NCI-H510A treated with DMSO at 0.1 percent for 48 hours (cell line): ENCODE measurements around the gene NHLRC3.
"Not testable (repeated sequence)": the region's sequence is repeated elsewhere in the genome, so short reads cannot be mapped to it uniquely, and the experiment has no call there.

ENCODE experiments used
- DNase-seq: peaks from one replicate; lab custom pipeline; 2025; lab: John Stamatoyannopoulos, UW

Gene NHLRC3, protein sequence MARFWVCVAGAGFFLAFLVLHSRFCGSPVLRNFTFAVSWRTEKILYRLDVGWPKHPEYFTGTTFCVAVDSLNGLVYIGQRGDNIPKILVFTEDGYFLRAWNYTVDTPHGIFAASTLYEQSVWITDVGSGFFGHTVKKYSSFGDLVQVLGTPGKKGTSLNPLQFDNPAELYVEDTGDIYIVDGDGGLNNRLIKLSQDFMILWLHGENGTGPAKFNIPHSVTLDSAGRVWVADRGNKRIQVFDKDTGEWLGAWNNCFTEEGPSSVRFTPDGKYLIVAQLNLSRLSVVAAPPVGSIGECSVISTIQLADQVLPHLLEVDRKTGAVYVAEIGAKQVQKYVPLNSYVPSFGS

DNA sequence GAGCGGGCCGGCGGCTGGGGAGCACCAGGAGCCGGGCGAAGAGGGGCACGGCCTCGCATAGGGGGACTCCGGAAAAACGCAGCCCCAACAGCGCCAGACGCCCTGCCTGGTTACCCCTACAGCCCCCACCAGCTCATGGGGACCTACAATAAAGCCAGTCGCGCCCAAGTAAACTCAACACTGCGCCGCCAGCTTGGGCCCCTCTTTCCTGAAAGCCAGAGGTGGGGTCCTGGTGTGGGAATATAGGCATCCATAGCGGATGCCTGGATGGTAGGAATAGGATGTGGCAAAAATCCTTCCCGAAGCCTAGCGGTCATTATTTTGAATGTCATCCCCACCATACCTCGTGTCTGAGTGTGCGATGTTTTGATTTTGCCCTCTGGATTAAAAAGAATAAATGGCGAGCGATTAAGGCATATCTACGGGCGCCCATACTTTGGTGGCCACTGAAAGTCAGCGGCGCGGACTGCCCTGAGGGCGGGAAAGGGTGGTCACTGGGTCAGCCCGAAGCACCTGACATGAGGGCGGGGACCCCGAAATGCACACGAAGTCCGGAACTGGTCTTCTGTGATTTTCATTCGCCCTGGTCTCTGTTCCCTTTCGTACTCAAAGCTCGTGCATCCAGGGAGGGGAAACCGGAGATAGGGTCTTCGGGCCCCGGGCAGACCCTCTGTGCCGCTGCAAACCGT, at the start of gene NHLRC3, which contains the start of gene PROSER1:
TSS of gene NHLRC3 (plus strand) at position 577 of the 689 bp plus-strand sequence. CDS start 184 bp downstream, outside the sequence.
TSS of gene PROSER1 (minus strand) at position 210 of the 689 bp plus-strand sequence. CDS start 847 bp downstream, outside the sequence.
- peak; percentile 26 for DNase-seq

DNA sequence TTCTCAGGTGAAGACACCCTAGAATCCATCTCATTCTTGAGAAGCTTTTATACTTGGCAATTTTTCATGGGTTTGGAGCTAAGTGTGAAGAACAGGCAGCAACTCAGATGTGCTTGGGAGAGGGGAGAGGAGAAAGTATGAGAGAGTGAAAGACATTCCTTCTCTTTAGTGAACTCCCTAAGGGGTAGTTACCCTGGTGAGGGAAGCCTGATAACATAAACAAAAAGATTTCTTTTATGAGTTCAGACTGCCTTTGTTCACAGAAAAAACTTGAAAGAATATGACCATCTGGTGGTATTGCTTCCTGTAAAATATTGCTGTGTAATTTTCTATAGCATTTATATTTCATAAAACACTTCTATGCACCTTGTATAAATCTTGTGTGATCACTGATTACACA, 47.6 kb upstream of the NHLRC3 start, which contains the start of gene STOML3:
TSS of gene STOML3 (minus strand) at position 139 of the 400 bp plus-strand sequence. CDS start at position 29, 110 bp downstream.
- no peak for DNase-seq

DNA sequence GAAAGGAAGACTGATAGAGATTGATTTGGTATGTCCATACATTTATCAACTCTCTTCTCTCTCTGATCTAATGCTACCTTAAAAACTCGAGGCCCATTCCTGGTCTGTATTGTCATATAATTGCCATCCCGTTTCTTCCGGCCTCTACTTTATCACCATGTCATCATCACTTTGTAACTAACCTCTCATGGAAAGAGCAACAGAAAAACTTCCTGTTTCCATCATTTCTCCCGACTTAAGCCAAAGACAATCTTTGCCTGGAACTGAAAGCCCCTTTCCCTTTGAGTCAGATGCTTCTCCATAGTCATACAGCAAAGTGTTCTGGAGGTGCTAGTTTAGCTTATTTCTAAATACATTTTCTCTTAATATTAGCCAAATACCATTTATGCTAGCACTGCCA, 44.9 kb upstream of the NHLRC3 start:
- DNase-seq: no peak

DNA sequence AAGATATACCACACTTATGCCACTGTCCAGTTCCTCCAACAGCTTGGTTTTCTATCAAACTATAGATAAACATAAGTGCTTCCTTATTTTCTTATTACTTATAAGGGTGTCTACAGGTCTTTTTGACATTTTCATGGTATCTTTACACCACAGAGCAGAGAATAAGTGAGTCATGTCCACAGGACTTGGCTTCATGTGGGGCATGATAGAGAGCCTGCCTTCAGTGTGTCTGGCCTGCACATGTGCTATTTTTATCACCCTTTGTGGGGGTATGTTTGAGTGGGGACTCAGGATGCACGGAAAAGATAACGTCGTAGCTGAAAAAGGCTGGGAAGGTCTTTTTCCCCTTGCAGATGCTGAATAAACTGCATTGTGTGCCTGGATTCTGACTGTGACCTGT, 39.5 kb upstream of the NHLRC3 start:
- no peak for DNase-seq

DNA sequence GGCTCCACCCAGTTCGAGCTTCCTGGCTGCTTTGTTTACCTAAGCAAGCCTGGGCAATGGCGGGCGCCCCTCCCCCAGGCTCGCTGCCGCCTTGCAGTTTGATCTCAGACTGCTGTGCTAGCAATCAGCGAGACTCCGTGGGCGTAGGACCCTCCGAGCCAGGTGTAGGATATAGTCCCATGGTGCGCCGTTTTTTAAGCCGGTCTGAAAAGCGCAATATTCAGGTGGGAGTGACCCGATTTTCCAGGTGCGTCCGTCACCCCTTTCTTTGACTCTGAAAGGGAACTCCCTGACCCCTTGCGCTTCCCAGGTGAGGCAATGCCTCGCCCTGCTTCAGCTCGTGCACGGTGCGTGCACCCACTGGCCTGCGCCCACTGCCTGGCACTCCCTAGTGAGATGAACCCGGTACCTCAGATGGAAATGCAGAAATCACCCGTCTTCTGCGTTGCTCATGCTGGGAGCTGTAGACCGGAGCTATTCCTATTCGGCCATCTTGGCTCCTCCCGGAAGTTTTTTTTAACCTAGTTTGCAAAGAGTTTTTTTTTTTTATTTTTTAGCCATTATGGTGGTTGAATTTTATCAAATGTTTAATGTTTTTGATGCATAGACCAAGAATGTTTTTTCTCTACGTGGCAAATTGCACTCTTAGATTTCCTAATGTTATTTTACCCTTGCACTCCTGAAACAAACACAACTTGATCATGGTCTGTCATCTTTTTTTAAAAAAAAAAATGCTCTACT, 31.7 kb upstream of the NHLRC3 start:
- not testable (repeated sequence) for DNase-seq

DNA sequence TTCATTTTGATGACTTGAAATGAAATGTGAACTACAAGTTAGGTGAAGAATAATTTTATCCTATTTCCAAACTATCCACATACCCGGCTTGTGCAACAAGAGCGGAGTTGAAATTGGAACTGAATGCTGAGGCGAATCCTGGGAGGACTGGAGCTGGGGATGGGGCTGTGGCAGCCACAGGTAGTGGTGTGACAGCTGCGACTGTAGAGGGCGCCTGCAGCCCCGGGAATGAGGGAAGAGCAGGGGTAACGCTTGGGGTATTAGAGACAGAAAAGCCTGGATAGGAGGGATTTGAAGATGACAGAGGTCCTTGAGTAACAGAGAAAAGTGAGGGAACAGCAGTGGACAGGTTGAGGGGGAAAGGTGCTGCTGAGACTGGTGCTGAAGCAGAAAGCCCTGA, 25.6 kb upstream of the NHLRC3 start:
- no peak for DNase-seq

DNA sequence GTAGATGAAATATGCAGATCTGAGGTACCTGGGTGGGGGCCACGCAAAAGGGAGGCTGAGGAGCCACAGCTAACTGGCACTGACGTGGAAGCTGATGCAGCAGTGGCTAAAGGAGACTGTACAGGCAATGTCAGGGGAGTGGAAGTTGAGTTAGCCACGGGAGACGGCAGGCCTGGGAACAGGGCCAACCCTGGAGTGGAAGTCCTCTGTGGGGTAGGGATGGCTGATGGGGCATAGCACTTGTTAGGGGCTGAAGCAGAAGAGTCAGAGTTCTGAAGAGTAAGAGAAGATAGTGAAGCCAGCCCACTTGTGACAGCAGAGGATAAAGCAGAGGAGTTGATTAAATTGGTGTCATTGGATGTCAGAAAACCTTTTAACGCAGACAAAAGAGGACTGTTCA, 24.8 kb upstream of the NHLRC3 start:
- DNase-seq: no peak

DNA sequence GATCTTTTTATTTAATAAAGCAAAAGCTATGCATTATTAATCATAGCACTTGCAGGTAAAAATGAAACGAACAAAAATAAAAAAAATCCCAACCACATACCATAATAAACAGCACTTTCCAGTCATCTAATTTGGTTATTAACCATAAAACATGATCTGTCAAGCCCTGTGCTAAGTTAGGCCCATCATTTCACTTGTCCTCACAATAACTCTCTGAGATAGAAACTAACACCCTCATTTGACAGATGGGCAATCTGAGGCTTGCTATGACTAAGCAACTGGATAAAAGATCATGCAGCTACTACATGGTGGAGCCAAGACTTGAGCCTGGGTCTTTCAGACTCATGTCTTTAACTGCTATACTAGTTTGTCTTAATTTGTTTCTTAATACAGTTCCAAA, 22.2 kb upstream of the NHLRC3 start:
- DNase-seq: no peak

DNA sequence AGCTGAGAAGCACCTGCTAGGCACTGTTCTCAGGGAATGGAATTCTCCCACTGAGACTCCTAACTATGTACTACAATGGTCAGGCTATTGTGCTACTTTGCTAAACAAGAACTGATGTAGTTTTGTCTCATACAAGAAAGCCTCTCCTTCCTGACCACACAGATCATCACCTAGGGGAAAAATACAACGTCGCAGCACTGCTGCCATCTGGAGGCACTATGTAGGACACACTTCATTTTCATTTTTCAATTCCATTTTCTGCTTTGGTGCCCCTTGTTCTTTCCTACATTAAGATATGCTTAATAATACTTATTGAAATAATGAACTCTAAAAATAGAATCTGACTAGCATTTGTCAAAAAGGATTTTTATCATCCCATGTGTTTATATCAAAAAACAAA, 21.5 kb upstream of the NHLRC3 start:
- DNase-seq: no peak

DNA sequence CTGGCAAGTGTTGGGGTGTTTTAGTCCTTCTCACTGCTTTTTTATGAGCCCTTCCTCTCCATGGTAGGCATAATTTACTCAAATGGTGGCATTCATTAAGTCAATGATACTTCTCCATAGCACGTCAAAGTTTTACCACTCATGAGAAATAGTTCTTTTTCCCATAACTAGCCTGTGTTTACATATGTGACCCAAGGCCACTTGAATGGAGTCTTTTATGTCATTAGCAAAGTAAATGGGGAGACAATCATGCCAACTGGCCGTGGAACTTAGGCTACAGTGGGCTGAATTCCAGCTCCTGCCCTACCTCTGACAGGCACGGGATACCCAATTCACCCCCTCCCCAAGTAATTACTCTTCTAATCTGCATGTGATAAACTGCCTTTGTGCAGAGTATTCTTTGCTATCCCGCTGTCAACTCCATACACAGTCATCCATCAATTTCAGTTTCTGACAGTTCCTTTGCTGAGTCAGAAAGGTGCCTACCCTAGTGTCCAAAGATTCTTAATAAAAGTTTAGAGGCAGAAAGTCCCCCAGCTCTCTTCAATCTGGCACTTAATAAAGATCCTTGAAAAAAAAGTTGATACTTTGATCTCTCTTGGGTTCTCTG, 17.3 kb upstream of the NHLRC3 start:
- DNase-seq: no peak

DNA sequence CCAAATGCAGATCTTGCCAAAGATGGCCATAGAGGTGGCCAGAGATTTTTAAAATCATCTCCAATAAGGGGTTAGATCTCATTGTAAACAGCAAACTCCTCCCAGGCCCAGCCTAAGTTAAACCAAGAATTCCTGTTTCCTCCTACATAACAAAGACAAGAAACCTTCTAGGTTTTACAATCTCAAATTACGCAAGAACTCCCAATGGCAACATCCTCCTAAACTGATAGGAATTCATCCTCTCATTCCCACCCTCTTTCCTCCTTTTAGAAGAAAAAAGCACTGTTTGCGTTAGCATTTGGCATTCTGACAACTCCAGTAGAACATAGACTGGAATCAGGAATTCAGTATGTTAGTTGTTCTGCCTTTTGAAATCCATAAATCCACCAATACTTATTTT, 14.9 kb upstream of the NHLRC3 start:
- no peak for DNase-seq

DNA sequence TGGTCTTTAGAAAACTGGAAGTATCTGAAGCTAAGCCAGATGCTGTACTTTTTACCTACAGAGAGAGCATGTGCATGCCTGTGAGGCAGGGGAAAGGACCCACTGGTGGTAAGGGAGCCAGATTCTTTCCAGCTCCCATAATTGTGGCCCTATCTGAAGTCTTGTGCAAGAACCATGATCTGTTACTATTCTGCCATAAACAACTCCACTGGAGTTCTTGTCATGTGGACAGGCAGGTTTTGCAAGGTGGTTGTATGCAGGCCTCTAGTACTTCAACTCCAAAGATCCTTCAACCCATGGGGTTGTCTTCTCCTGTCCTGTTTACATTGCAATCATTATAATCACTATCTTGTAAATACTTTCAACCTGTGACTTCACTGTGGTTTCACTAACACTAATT, 14.5 kb upstream of the NHLRC3 start:
- peak; percentile 20 for DNase-seq

DNA sequence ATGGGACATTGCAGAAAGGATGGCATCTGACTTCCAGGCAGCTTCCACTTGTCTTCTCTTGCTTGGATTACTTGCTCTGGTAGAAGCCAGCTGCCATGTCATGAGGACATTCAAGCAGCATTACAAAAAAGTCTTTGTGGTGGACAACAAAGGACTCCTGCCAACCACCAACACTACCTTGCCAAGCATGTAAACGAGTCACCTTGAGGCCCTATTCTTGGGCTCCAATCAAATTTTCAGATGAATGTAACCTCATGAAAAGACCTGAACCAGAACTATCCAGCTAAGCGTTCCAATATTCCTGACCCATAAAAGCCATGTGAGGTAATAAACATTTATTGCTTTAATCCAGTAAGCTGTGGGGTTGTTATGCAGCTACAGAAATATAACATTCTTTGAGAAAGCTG, 12.8 kb upstream of the NHLRC3 start:
- DNase-seq: no peak

DNA sequence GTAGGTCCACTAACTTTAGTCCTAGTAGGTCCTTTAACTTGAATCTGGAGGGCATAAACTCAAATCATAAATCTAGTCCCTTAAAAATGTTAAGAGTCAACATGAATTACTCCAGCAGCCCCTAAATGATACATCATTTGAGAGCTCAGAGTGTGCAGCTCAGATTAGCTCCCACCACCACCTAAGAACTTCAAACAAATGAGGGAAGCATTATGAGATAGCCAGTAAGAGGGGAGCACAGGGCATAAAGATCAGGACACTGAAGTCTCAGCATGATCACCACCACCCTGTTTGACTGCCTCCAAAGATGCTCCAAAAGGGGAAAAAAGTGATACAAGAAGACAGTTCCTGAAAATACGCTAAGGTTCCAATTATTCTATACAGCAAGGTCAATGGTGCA, 6.1 kb upstream of the NHLRC3 start:
- DNase-seq: no peak

DNA sequence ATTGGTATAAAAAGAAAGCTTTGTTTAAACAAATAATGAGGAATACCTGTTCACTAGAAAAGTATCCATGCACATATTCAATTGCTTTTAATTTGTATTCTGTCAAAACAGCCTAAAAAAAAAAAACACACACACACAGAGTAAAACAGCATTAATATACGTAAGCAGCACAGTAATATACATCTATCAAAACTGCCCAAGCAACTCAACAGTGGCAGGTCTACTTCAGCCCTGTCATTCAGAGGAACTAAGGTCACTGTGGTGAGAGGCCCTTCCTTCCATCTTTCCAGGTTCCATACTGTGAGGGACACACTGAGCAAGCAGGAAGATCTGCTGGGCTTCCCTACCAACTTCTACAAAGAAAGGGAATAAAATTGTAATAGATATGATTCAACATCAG, 4.2 kb upstream of the NHLRC3 start:
- DNase-seq: no peak

DNA sequence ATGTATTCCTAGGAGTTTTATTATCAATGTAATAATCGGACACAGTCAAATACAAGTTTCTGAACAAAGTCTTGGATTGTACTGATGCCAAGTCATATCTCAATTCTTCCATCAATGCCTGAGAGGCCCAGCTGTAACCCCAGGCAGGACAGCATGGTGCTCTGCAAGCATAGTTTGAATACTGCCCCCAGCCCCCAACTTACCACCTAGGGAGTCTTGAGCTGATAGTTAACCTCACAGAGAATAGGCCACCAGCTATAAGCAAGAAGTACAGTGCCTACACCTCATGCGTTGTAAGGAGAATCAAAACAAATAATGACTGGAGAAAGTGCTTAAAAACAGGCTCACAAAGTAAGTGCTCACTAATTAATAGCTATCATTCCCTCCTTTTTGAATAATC, 3.1 kb upstream of the NHLRC3 start:
- no peak for DNase-seq

DNA sequence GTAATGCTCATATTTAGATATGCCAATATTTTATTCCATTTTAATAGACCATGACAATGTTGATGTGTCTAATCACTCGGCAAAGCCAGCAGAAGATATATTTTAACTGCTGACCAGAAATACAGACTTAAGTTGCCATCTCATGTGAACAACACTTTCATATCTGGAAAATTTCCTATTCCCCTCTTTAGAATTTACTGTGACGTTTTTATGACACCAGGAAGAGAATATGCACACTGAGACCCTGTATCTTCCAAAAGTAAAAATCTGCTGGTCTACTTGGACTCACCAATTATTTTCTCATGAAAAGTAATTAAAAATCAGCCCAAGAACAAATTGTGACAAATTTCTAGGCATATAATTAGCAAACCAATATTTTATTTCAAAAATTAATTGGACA, 2.5 kb upstream of the NHLRC3 start:
- DNase-seq: no peak

DNA sequence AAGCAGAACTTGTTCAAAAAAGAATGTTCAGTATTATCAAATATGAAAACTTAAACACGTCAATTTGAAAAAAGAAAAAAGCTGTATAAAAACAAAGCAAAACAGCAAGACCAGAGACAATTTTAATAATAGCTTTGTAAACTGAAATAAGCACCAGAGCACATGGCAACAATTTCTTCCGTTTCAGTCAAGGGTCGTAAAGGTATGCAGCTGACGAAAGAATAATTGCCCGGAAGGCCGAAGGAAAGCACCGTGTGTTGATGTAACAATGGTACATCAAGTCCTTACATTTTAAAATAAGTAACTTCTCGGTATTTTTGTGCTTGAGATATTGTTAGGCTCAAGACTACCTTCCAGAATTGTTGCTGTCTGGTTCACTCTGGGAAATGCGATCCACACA, 2.0 kb upstream of the NHLRC3 start:
- no peak for DNase-seq

DNA sequence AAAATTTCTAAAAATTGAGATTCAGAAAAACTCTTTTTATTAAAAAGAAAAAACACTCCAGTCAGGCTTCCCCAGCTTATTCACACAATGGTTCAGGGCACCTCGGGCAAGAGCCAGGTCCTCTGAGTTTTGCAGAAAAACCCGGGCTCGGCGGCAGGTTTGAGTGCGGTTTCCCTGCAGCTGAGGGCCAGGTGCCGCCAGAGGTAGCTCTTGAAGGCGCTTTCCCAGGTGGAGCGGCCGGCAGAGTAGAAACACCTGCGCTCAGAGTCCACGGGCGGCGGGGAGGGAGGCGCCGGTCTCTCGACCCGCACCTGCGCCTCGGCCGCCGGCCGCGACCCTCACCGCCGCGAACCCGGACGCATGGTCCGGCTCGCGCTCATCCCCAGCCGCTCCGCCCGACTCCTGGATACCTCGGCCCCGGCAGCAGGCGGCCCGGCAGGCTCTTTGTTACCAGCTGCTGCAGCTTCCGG, 811 bp upstream of the NHLRC3 start:
- DNase-seq: no peak

DNA sequence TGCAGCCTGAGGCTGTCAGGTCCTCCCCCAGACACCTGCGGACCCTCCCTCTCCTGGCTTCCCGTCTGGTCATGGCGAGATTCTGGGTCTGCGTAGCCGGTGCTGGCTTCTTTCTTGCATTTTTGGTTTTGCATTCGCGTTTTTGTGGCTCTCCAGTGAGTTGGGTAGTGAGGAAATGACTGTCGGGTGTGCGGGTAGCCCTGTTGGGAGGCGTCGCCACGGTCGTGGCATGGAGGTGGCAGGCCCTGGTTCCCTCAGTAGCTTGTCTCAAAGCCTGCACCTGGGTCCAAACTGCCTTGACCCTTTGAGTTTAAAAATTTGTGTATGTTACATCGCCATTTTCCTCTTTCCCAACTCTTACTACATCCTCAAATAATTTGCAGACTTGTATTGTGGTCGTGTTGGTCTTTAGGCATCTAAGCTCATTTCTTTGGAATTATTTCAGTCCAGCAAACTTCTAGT, 344 bp downstream of the NHLRC3 start:
- no peak for DNase-seq

DNA sequence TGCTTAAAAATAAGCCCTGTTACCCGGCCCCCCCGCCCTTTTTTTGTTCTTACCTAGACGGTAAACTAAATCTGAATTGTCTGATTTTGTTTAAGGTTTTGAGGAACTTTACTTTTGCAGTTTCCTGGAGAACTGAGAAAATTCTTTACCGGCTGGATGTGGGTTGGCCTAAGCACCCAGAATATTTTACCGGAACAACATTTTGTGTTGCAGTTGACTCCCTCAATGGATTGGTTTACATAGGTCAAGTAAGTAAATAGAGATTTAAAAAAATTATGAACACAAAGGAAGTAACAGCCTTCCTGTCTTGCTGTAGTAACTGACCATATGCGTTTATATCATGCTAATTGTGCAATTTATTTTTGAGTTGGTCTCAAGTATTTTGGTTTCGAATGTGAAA, 785 bp downstream of the NHLRC3 start:
- no peak for DNase-seq

DNA sequence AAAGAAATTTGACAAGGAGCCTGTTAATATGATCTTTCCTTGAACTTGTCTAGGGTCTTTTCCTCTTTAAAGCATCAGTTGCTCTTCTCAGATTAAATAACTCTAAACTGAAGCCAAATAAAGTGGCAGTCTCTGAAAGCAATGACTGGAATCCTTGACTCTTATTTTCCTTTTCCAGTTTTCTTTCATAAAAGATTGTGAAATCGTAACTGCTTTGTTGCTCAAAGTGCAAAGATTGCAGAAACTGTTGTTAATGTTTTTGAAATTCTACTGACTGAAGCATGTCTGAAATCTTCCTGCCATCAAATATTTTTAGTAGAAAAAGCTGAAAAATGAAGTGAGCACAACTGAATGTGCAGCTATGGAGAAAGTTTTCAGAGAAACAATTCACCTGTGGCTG, 1.9 kb downstream of the NHLRC3 start:
- no peak for DNase-seq
